Subcutaneous abdominal adipose tissue (tissue), 5 donors: ENCODE data around the gene DAO.

Experiments used
- H3K27ac ChIP-seq: one replicate; pipeline ENCODE4 v1.7.0; 2013; ENCODE audit warnings: low read depth, mild to moderate bottlenecking, inconsistent platforms, low read length, moderate library complexity
- H3K27me3 ChIP-seq, 5 donors: one replicate each; pipeline ENCODE4 v1.7.0; 2013; ENCODE audit warnings: low read length in 5 of 5, inconsistent platforms in 1 of 5; ENCODE audit not compliant: control insufficient read depth in 5 of 5, insufficient read depth in 4 of 5
- H3K36me3 ChIP-seq, 5 donors: one replicate each; pipeline ENCODE4 v1.7.0; 2013; ENCODE audit warnings: low read length in 5 of 5; ENCODE audit not compliant: control insufficient read depth in 5 of 5, insufficient read depth in 5 of 5
- H3K4me1 ChIP-seq, 5 donors: one replicate each; pipeline ENCODE4 v1.7.0; 2013; ENCODE audit warnings: low read length in 5 of 5, mild to moderate bottlenecking in 3 of 5, moderate library complexity in 1 of 5; ENCODE audit not compliant: control insufficient read depth in 5 of 5, insufficient read depth in 5 of 5
- H3K4me3 ChIP-seq, 5 donors: one replicate each; pipeline ENCODE4 v1.7.0; 2013; ENCODE audit warnings: low read length in 5 of 5, low read depth in 1 of 5
- H3K9ac ChIP-seq, 5 donors: one replicate each; pipeline ENCODE4 v1.7.0; 2013; ENCODE audit warnings: low read length in 5 of 5, mild to moderate bottlenecking in 4 of 5, moderate library complexity in 3 of 5
- H3K9me3 ChIP-seq, 5 donors: one replicate each; pipeline ENCODE4 v1.7.0; 2013; ENCODE audit warnings: low read length in 5 of 5; ENCODE audit not compliant: control insufficient read depth in 5 of 5
- donor health status: healthy.
- donor health status: healthy.
- donor health status: healthy.
- donor health status: healthy.
- donor health status: healthy.

Gene DAO

GRCh38 chr12:108847705-108848104 lies 32.2 kb upstream of the DAO start:
- no peaks in the 10 kb centered on the region for H3K9me3 ChIP-seq
- H3K36me3 ChIP-seq = peaks cover 0 to 47% (median 33%) of the 10 kb centered on the region in 5 donors
- H3K27me3 ChIP-seq = no peaks in the 10 kb centered on the region
- H3K4me3 ChIP-seq = no peak overlapping the region
- H3K27ac ChIP-seq = no peak overlapping the region
- no peak overlapping the region for H3K9ac ChIP-seq
- H3K4me1 ChIP-seq = peaks cover 6 to 57% (median 49%) of the 10 kb centered on the region in 5 donors

- peaks cover 0 to 5% (median 0%) of the 10 kb centered on the region in 5 donors for H3K27me3 ChIP-seq
- no peak overlapping the region for H3K27ac ChIP-seq
- peaks cover 0 to 40% (median 24%) of the 10 kb centered on the region in 5 donors for H3K36me3 ChIP-seq
- peaks cover 0 to 3% (median 0%) of the 10 kb centered on the region in 5 donors for H3K9me3 ChIP-seq
- H3K4me3 ChIP-seq = no peak overlapping the region
- peaks cover 17 to 68% (median 55%) of the 10 kb centered on the region in 5 donors for H3K4me1 ChIP-seq
- H3K9ac ChIP-seq = no peak overlapping the region
Observed at GRCh38 chr12:108849660-108850059, 30.2 kb upstream of the DAO start.

DNA sequence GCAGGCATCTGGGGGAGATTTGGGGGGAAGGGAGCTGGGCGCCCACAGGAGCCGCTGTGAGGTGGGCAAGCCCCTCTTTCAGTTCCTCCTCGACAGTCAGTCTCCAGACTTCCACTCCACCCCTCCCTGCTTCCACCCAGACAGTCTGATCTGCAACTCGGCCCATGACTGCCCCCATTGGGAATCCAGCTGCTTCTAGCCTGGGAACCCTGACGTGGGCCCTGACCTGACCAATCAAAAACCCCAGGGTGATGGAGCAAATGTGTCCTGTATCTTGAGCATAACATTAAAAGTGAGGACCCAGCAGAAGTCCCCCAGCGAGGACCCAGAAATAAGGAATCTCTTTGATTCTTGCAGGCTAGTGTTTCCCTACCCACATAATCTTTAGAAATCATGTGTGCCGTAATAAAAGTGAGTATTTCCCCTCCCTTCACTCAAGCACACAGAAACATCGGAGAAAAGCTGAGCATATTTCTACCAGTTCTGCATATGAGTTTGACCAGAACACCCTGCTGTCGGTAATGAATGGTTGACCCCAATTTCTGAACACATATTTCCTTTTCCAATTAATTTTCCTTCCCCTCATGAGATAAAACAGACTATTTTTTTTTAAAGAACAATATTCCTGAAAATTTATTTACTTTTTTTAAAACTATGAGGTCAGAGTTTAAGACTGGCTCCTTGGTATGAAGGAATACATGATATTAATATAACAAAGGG lies 28.9 kb upstream of the DAO start:
- Histone ChIP-seq H3K27me3 (peaks cover 0 to 5% (median 0%) of the 10 kb centered on the region in 5 donors), H3K4me3 (peak overlapping the region in 3 of 5 donors; percentile 34 to 52 (median 43)), H3K9ac (peak overlapping the region in 2 of 5 donors; percentile 39 to 48), H3K4me1 (peaks cover 23 to 72% (median 62%) of the 10 kb centered on the region in 5 donors), H3K9me3 (peaks cover 0 to 3% (median 0%) of the 10 kb centered on the region in 5 donors), H3K36me3 (peaks cover 0 to 37% (median 24%) of the 10 kb centered on the region in 5 donors), H3K27ac (peak overlapping the region; percentile 98)

DNA sequence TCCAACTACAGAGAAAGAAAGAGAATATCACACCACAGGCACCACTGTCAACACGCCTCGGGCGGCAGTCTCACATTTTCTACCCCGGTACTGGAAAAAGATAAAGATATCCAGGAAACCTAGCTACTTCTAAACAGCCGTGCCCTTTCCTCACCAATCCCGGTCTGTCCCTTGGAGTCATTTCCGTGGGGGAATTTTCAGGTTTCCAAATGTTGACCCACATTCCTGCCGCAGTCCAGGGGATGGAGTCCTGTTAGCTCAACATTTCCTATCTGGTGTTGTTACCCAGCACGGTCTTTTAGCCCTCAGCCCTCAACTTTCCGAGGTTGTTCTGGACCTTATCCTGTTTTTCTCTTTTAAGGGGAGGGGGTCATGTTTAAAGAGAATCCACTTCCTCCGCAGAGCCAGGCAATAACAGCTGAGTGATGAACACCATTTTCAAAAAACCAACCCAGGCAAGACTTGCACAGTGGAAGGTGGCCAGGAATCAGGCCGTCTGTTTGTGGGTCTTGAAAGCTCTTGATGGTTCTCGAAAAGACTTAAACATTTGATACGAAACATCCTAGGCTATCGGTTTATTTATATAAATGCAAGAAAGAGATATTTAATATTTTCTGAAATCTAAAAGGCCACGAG lies 27.1 kb upstream of the DAO start:
- H3K4me3 ChIP-seq = peak overlapping the region in 3 of 5 donors; percentile 44 to 52 (median 47)
- peak overlapping the region in 4 of 5 donors; percentile 62 to 97 (median 74) for H3K9ac ChIP-seq

DNA sequence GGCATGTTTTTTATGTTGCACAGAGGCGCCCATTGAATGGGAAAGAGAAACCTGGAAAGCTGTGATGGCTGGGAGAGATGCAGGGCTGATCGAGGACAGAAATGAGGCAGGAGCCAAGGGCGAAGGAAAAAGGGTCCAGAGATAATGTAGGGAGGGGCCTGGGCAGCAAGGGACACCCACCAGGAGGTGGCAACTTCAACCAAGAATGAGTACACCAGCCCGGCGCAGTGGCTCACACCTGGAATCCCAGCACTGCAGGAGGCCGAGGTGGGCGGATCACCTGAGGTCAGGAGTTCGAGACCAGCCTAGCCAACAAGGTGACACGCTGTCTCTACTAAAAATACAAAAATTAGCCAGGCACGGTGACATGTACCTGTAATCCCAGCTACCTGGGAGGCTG lies 26.5 kb upstream of the DAO start:
- Histone ChIP-seq H3K9ac (peak overlapping the region; percentile 12 to 97 (median 35)), H3K4me3 (no peak overlapping the region), H3K4me1 (peaks cover 25 to 74% (median 65%) of the 10 kb centered on the region in 5 donors)

More for the DNA sequence above, 27.1 kb upstream of the DAO start:
- Histone ChIP-seq H3K27me3 (peaks cover 0 to 5% (median 0%) of the 10 kb centered on the region in 5 donors), H3K27ac (peak overlapping the region; percentile 98), H3K4me1 (peaks cover 25 to 70% (median 62%) of the 10 kb centered on the region in 5 donors), H3K36me3 (peaks cover 0 to 20% (median 14%) of the 10 kb centered on the region in 5 donors), H3K9me3 (peaks cover 0 to 3% (median 0%) of the 10 kb centered on the region in 5 donors)

GRCh38 chr12:108853981-108854446 lies 25.9 kb upstream of the DAO start:
- H3K9me3 ChIP-seq = peaks cover 0 to 3% (median 0%) of the 10 kb centered on the region in 5 donors
- H3K4me3 ChIP-seq = peak overlapping the region in 1 of 5 donors; percentile 24
- H3K36me3 ChIP-seq = peaks cover 0 to 8% (median 2%) of the 10 kb centered on the region in 5 donors
- H3K4me1 ChIP-seq = peaks cover 25 to 74% (median 65%) of the 10 kb centered on the region in 5 donors
- H3K27ac ChIP-seq = peak overlapping the region; percentile 98
- H3K9ac ChIP-seq = peak overlapping the region; percentile 39 to 97 (median 62)
- peaks cover 0 to 5% (median 0%) of the 10 kb centered on the region in 5 donors for H3K27me3 ChIP-seq

More for the DNA sequence above, 26.5 kb upstream of the DAO start:
- H3K36me3 ChIP-seq = peaks cover 0 to 14% (median 8%) of the 10 kb centered on the region in 5 donors
- H3K27ac ChIP-seq = peak overlapping the region; percentile 98
- H3K9me3 ChIP-seq = peaks cover 0 to 3% (median 0%) of the 10 kb centered on the region in 5 donors
- peaks cover 0 to 5% (median 0%) of the 10 kb centered on the region in 5 donors for H3K27me3 ChIP-seq

- H3K27me3 ChIP-seq = peaks cover 0 to 5% (median 0%) of the 10 kb centered on the region in 5 donors
- peak overlapping the region; percentile 21 to 97 (median 62) for H3K9ac ChIP-seq
- peak overlapping the region in 1 of 5 donors; percentile 2 for H3K4me3 ChIP-seq
- H3K9me3 ChIP-seq = peaks cover 0 to 3% (median 0%) of the 10 kb centered on the region in 5 donors
- peaks cover 24 to 72% (median 63%) of the 10 kb centered on the region in 5 donors for H3K4me1 ChIP-seq
- peak overlapping the region; percentile 98 for H3K27ac ChIP-seq
- peaks cover 0 to 8% (median 0%) of the 10 kb centered on the region in 5 donors for H3K36me3 ChIP-seq
Observed at GRCh38 chr12:108854451-108855283, 25.2 kb upstream of the DAO start.

GRCh38 chr12:108855284-108856169 lies 24.4 kb upstream of the DAO start:
- peaks cover 24 to 73% (median 63%) of the 10 kb centered on the region in 5 donors for H3K4me1 ChIP-seq
- H3K27ac ChIP-seq = peak overlapping the region; percentile 98
- H3K36me3 ChIP-seq = peaks cover 0 to 8% (median 0%) of the 10 kb centered on the region in 5 donors
- H3K9ac ChIP-seq = peak overlapping the region; percentile 94 to 99 (median 97)
- H3K27me3 ChIP-seq = peaks cover 0 to 5% (median 0%) of the 10 kb centered on the region in 5 donors
- H3K4me3 ChIP-seq = peak overlapping the region; percentile 92 to 100 (median 95)
- H3K9me3 ChIP-seq = peaks cover 0 to 3% (median 0%) of the 10 kb centered on the region in 5 donors
